Renal pelvis (tissue), 4 donors: ENCODE measurements around the gene C11orf24. TPM values are rescaled to one million over a fixed set of nuclear protein-coding genes. Genes with fewer than 3 reads are reported as not detected.
A peak's percentile ranks its signal among the peaks of the same experiment; 100 is the strongest.

Source experiments
- DNase-seq: peaks from one replicate; pipeline ENCODE4 v3.0.0-alpha.2; 2013
- polyA plus RNA-seq, 3 donors: library from polyadenylated mRNA; unstranded; fragments of 120-200 nt; gene quantifications; one replicate each; pipeline ENCODE4 v1.2.1, GENCODE V29; 2013; ENCODE audit not compliant: insufficient read length in 3 of 3

Gene C11orf24
- polyA plus RNA-seq, 3 donors, result 24.9 to 30.2 (median 26.7) TPM

DNA sequence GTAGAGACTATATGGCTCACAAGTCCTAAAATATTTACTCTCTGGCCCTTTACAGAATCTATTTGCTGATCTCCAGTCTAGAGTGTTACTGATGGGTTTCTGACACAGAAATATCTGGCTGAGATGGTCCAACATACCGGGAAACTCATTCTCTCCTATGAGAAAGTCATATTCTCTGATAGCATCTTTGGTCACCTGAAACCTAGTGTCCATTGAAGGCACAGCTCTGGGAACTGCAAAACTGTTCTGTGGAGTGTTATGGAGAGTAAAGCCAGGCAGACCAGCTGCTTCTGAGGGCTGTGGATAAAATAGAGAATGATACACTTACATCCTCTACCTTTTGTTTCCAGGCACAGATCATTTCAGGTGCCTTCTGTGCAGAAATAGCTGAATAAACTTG is 2.5 kb upstream of the C11orf24 start:
- DNase-seq, result no peak

DNA sequence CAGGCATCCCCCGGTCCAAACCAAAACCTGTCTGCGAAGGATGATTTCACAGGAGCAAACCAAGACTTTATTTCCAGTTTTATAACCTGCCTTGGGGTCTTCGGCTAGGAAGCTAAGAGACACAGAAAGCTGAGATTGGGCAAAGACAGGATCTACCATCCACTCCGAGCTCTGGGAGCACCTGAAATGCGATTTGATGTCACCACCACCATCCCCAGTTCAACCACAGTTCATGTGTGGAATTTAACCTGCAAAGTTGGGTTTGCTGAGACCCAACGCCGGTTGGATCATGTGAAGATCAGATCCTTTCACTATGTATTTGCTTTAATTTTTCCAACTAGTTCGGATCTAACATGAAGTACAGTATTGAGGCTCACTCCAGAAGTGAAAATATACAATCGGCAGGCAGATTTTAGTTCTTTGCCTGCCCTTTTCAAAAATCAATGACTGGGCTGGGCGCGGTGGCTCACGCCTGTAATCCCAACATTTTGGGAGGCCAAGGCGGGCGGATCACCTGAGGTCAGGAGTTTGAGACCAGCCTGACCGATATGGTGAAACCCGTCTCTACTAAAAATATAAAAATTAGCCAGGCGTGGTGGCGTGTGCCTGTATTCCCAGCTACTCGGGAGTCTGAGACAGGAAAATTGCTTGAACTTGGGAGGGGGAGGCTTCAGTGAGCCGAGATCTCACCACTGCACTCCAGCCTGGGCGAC is 1.4 kb upstream of the C11orf24 start:
- DNase-seq, result no peak

DNA sequence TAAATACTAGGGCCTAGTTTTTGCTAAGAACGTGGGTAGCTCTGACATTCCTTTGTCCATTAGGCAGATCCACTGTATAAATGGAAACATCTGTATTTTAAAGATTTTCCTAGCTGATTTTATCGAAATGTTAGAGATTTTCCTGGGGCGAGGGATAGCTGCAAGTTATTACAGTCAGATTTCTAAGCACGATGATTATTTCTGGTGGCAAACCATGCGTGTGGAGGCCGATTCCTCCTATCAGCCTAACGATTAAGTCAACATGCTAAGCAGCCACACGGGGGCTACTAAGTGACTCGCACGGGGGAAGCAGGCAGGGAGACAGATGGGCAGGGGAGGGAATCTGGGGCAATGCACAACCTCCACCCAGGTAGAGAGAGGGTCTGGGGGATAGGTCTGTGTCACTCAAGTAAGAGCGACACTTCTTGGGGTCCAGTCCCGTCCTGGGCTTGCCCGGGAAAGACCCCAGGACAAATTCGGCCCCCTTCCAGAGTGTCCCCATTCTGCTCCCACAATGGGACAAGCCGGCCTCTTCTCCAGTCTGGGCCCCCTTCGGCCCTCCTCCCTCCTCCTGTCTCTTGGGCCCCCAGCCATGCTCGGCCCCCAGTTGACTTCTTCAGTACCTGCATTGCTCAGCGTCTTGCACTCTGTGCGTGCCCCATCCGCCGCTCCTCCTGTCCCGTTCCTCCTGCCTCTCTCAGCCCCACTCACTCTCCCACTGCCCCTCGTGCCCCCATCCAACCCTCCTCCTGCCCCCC is 571 bp downstream of the C11orf24 start:
- DNase-seq, result peak; percentile 62

DNA sequence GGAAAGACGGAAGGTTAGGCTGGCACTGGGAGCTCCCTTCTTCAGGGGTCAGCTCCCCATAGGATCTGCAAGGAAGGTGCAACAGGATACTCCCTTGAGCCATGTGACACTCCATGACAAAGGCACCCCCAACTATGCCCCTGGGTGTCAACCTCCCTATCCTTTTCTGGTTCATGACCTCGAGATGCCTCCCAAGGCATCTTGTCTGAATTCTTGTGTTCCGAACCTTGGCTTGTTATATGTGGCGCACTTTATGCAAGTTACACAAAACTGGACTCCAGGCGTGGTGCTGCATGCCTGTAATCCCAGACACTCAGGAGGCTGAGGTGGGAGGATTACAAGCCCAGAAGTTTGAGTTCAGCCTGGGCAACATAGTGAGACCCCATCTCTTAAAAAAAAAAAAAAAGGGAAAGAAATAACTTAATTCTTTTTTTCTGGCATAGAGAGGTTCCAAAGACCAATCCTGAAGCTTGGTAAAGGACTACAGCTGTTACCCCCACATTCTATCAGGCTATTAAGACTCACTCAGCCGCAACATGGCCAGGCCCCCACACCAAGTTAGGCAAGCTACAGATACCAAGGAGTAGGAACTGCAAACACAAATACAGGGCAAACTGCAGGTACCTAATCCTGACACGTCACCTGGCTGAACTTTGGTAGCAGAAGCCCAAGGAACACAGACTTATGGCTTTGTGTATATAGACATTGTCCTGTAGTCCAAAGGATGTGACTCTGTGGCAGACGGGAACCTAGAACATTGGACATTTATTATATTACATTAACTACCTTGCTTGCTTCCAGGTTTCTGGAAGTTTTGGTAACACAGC is 1.4 kb downstream of the C11orf24 start:
- peak; percentile 11 for DNase-seq

DNA sequence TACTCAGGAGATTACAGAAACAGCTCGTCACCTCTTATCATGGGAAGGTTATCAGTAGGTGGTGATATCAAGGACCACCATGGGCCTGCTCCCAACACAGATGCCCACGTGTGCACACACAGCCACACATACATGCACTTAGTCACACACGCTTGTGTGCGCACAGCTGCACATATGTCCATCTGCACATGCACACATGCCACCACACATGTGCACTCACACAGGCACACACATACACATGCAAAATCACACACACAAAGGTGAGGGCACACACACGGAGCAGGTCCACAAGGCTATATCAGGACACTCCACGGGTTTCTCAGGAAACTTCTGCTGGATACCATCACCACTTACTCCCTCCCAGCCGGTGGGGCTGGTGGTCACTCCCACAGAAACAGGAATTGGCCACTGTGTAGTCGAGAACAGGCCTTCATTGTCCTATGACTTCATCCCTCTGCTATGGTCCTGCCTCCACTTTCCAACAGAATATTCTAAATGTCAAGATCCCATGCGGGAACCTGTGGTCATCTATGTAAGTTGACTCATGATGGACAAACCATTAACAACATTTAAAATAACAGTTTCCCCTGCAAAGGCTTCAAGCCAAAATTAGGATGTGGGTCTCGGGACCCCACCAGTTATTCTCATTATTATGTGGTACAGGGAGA is 2.2 kb downstream of the C11orf24 start:
- no peak for DNase-seq

DNA sequence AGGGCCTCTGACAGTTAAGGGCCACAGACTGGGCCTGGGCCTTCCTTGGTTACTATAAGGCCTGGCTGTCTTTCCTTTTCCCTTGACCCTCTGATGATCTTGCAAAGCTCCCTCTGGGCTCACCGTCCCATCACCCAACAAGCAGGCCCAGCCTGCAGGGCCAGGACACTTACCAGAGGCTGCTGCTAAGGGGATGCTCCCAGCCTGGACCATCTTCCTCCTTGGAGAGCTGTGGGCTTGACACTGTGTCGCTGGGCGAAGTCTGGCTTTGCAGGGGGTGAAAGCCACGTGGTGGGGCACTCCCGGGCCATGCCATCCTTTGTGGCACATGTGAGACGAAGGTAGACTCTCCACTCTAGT is 3.9 kb downstream of the C11orf24 start:
- DNase-seq, result no peak

DNA sequence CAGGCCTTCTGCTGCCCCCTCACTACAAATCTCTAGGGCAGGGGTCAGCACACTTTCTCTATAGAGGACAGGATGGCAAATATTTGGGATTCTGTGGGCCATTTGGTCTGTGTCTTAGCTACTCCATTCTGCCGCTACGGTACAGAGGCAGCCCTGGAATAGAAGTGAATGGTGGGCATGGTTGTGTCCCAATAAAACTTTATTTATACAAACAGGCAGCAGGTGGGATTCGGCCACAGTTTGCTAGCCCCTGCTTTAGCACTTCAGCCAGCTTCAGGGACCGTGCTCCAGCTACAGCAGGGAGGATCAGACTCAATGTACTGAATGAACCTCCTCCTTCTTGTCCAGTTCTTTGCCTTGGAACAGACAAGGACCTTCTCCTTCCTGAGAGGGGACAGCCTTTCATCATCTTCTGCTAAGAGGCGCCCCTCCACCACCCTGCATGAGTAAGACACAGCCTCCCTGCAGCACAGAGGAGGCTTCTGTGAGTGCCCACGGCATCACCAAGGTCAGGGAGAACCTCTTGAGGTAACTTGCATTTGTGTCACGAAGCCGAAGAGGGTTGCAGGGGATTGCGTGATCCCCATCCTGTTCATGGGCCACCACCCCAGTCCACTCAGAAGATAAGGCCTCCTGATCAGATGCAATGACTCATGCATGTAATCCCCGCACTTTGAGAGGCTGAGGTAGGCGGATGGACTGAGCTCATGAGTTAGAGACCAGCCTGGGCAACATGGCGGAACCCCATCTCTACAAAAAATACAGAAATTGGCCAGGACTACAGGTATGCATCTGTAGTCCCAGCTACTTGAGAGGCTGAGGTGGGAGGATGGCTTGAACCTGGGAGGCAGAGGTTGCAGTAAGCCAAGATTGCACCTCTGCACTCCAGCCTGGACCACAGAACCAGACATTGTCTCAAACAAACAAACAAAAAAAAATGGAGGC is 4.6 kb downstream of the C11orf24 start:
- no peak for DNase-seq

DNA sequence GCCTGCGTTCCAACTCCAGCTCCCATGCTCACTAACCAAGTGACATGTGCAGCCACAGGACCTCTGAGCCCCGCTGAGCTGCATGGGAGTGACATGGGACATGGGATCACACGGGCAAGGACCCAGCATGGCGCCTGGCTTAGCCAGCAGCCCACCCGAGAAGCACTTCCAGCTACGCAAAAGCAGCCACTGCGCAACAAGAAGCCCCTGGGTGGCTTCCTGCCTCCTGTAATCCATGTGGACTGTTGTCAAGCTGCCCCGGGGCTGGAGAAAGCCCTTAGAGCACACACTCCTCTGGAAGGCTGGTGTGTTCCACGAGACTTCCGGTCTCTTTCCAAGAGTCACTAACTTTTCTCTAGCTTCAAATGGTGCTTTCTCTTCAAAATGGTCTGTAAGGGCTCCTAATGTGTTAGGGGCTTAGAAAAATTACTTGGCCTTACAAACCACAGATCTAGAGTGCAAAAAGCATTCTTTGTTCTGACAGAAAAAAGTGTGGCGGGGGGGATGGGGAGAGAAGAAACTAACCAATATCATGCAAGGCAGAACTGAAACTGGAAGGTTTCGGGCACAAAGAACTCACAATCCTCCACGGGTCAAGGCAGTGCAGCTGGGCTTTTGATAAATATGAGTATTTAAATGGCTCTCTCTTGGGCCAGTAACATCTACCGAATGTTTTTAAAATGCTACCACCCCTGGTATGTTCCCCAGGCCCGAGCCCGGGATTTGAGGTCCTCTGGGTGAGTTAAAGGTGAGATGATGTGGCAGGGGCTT is 5.5 kb downstream of the C11orf24 start:
- no peak for DNase-seq

DNA sequence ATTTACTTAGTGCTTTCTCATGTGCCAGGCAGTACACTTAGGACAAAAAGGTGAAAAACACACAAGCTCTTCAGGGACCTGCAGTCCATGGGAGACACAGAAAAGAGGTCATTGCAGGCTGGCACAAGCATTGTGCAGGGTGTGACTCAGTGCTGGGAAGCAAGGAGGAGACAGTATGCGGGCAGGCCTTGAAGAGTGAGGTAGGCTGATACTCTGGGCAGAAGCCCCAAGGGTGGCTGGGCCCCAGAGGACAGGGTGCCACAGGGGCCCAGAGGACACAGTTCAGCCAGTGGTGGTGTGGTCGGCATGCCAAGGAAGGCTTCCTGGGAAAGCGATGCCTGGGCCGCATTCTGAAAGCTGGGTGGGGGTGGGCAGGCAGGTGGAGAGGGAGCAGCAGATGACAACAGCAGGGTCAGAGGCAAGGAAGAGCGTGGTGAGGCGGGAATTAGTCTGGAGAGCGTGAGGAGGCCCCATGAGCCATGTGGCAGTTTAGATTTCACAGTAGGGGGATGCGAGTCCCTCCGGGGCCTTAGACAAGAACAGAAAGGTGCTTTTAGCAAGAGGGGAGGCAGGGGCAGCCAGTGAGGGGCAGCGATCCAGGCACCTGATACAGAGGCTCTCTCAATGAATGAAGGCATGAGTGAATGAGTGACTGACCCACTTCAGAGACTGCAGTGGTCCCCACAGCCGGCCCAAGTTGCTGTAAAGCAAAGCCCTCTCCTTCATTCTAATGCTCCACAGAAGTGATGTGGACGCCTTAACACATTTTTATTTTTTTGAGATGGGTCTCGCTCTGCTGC is 6.8 kb downstream of the C11orf24 start:
- DNase-seq, result no peak

DNA sequence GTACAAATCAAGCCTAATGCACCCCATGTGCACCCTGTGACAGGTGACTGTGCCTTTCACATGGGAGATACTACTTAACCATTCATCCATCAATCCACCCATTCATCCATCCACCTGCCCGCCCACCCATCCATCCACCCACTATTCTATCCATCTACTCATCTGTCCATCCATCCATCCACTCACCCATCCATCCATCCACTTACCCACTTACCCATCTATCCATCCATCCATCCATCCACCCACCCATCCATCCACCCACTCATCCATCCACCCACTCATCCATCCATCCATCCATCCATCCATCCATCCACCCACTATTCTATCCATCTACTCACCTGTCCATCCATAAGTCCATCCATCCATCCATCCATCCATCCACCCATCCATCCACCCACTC is 7.5 kb downstream of the C11orf24 start:
- DNase-seq, result no peak

DNA sequence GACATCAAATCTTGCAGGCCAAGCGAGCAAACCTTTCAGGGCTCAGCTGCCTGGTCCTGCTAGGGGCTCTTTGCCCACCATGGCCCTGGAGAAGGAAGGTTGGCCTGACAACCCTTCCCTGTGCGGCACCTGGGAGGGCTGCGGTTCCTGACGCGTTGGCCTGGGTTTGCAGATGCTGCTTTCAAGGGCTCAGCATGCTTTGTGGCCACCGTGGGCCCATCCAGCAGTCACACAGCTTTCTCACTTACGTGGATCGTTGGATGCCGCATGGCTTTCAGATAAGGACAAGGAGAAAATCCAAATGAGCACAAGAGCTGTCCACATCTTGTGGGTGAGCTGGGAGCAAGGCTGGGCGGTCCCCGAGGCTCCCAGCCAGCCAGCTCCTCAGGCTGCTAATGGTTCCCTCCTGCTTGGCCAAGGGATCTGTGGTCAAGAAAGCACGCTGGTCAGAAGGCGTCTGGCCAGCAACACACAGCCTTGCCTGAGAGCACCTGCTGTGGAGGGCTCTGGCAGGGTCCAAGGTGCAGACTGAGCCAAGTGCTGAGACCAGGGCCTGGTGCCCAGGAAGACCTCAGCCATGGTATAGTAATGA is 8.2 kb downstream of the C11orf24 start:
- no peak for DNase-seq

DNA sequence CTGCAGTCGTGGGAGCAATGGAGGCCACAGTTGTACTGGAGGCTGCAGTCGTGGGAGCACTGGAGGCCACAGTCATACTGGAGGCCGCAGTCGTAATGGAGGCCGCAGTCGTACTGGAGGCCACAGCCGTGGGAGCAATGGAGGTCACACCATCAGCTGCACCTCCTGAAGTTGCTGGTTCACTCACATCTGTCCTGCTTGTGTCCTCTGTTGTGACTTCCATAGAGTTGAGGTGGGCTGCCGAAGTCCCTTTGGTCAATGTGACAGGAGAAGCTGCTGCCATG is 9.3 kb downstream of the C11orf24 start:
- no peak for DNase-seq

DNA sequence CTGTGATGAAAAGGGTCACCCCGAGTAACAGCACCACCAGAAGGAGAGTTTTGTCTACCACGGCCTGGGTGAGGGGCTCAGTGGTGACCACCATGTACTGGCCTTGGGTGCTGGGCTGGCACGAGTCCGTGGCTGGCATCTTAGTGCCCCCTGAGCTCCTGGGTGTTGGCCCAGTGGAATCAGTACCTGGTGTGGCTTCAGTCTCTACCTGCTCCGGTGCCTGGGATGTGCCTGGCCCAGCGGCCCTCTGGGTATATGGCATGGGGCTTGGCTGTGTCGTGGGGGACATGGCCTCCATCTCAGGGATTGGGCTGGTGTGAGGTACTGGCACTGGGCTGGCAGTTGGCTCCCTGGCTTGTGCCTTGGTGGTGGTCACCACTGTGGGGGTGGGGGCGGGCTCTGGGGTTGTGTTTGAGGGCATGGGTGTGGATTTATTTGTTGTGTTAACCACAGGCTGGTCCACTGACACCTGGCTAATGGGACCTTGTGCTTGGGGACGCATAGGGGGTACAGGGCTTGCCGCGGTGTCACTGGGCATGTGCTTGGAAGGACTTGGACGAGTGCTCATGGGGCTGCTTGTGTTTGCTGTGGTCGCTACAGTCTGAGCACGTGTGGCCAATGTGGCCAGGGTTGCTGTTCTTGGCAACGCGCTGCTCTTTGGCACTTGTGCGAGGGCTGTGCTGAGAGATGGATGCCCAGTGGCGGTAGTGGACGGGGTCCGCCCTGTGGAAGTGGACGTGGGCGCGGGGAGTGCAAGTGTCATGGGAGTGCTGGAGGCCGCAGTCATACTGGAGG is 9.8 kb downstream of the C11orf24 start:
- no peak for DNase-seq

DNA sequence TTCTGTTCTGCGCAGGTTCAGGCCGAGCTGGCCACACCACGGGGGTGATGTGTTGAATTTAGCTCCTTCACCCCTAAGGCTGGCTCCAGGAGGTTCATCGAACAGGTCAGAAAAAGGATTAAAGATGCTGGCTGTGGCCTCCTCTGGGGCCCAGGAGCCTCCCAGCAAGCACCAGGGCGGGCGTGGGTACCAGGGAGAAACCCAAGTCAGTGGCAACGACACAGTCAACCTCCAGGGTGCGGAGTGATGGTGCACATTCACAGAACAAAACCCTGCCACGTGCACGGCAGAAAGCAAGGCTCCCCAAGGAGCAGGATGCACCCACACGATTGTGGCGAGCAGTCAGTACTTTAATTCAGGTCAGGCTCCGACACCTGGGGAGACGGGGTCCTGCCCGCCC is 10.8 kb downstream of the C11orf24 start:
- no peak for DNase-seq

DNA sequence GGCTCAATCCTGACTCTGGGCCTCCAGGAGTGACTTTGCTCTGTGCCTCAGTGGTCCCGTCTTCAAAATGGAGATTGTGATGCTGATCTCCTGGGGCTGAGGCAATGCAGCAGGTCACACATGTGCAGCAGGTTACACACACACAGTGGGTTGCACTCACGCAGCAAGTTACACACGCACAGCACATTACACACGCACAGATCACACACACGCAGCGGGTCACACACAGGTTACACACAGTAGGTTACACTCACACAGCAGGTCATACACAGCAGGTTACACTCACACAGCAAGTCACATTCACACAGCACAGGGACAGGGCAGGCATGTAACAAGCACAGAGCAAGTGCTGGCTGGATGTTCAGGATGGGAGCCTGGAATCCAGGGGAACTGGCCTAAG is 11.3 kb downstream of the C11orf24 start:
- DNase-seq, result no peak

DNA sequence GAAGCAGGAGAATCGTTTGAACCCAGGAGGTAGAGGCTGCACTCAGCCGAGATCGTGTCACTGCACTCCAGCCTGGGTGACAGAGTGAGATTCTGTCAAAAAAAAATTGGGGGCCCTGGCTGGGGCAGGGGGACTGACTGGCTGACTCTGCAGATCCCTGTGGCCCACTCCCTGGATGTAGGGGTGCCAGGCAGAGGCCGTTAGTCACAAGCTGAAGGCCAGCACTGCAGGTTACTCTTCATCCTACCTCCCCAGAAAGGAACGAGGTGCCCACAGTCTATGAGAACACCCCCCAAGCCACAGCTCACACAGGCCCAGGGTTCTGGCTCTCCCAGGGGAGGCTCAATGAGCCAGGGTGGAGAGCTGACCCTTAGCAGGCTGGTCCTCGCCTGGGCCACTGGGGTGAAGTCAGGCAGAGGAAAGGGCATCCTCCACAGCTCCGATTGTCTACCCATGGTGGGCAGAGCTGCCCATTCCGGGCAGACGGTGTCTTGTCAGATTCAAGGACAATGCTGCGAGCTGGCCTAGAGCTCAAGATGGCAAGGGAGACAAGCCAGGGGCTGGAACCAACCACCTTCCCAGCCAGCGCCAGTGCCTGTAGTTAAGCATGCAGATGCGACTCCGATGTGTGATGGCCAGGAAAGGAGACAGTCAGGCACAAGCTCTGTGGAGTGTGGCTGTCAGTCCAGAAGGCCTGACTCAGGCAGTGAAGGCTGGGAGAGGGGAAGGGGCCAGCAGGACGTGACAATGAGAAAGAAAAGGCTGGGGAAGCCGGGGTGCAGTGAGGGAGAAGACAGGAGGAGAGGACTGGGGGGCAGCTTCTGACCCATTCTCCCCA is 12.4 kb downstream of the C11orf24 start:
- DNase-seq, result no peak

DNA sequence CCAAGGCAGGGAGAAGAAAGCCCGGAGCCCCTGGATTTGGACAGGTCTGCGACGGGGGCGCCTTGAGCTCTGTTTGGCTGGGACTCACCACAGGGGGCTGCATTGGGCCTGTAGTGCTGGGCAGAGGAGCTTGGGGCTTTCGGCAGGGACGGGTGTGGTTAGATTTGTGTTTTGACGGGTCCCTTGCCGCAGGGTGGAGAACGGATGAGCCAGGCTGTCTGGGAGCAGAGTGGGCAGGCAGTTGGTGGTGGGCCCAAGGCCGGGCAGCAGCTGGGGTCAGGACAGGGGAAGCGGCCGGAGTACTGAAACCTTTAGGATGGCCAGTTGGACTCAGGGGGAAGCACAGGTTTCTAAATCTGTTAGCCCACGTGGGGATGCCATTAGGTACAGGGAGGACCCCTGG is 13.4 kb downstream of the C11orf24 start:
- no peak for DNase-seq
